A549 (cell line): ENCODE results near the gene SMAD9. TPM values are rescaled to one million over a fixed set of nuclear protein-coding genes. Genes with fewer than 3 reads are reported as not detected.

Experiments
- ATAC-seq, 2 experiments: fragments of 200-7000 bp in 1 of 2; fragments of >200 bp in 1 of 2; cut with Nextera tagmentation in 1 of 2; cut with Tn5 transposase in 1 of 2; 3 replicates each; pipeline versions ENCODE4 v1.8.0 to v1.9.1; 2018 to 2020; ENCODE audit warnings: mild to moderate bottlenecking in 1 of 2, moderate library complexity in 1 of 2
- CTCF ChIA-PET: fragments of 300-600 bp; sonication (Branson Sonifier 250); formaldehyde crosslinking; extraction: SDS; loops from one replicate; lab custom pipeline; 2021; ENCODE audit warnings: antibody characterized with exemption, inconsistent platforms; lab: Yijun Ruan, JAX
- POLR2A ChIA-PET: fragments of 350-600 bp; formaldehyde crosslinking; extraction: SDS; loops from one replicate; lab custom pipeline; 2021; ENCODE audit warnings: antibody characterized with exemption, inconsistent platforms; lab: Yijun Ruan, JAX
- DNase-seq, 2 experiments: peaks; one replicate each; pipeline versions ENCODE4 v3.0.0 to v3.0.0-alpha.2; 2011 to 2016; ENCODE audit warnings: low read depth in 1 of 2, low spot score in 1 of 2
- FAIRE-seq: peaks from 2 replicates; lab custom pipeline; 2011; peaks lifted over from hg19 to GRCh38; lab: Jason Lieb, UNC
- H3K27ac ChIP-seq, 2 experiments: fragments of >200 bp; sonication (Bioruptor Twin); formaldehyde crosslinking; 3 replicates each; pipeline ENCODE4 v1.5.1; 2016 to 2017
- H3K4me1 ChIP-seq: fragments of >200 bp; sonication (Bioruptor Twin); formaldehyde crosslinking; 3 replicates; pipeline ENCODE4 v1.6.1; 2016
- H3K4me2 ChIP-seq: fragments of >200 bp; sonication (Bioruptor Twin); formaldehyde crosslinking; 3 replicates; pipeline ENCODE4 v1.6.1; 2016
- H3K4me3 ChIP-seq: fragments of >200 bp; sonication (Bioruptor Twin); formaldehyde crosslinking; 3 replicates; pipeline ENCODE4 v1.5.1; 2016
- H3K9me3 ChIP-seq: fragments of >200 bp; sonication (Bioruptor Twin); formaldehyde crosslinking; 3 replicates; pipeline ENCODE4 v1.6.1; 2016
- CBX2 ChIP-seq: fragments of 200-600 bp; sonication (generic); IDR thresholded peaks from 2 replicates; pipeline ENCODE4 v1.6.1; 2016; ENCODE audit warnings: low read depth, mild to moderate bottlenecking, borderline replicate concordance
- CTCF ChIP-seq: fragments of >200 bp; sonication (Bioruptor Twin); formaldehyde crosslinking; IDR thresholded peaks from 3 replicates; pipeline ENCODE4 v1.5.1; 2016
- ELK1 ChIP-seq: fragments of 150-350 bp; IDR thresholded peaks from 2 replicates; pipeline ENCODE4 v1.6.1; 2014; ENCODE audit warnings: low read depth, mild to moderate bottlenecking, low read length
- HES2 ChIP-seq: fragments of >200 bp; sonication (Bioruptor Twin); formaldehyde crosslinking; IDR thresholded peaks from 2 replicates; pipeline ENCODE4 v1.6.1; 2016
- HMGXB4 ChIP-seq: fragments of 250-450 bp; sonication (Bioruptor Pico); IDR thresholded peaks from 2 replicates; pipeline ENCODE4 v1.5.0; 2021; ENCODE audit warnings: mild to moderate bottlenecking, moderate library complexity, borderline replicate concordance
- MAFK ChIP-seq: fragments of 450-650 bp; IDR thresholded peaks from 2 replicates; pipeline ENCODE4 v1.6.1; 2014; ENCODE audit not compliant: partially characterized antibody
- MAX ChIP-seq: IDR thresholded peaks from 2 replicates; pipeline ENCODE4 v1.6.1; 2012
- NR3C1 ChIP-seq: fragments of >200 bp; sonication (Bioruptor Twin); formaldehyde crosslinking; IDR thresholded peaks from 3 replicates; pipeline ENCODE4 v1.6.1; 2017
- PBX3 ChIP-seq: IDR thresholded peaks from 2 replicates; pipeline ENCODE4 v1.6.1; 2012
- PHF8 ChIP-seq: fragments of 200-600 bp; sonication (generic); IDR thresholded peaks from 2 replicates; pipeline ENCODE4 v1.6.1; 2016; ENCODE audit warnings: low read depth, mild to moderate bottlenecking, antibody characterized with exemption, moderate library complexity, borderline replicate concordance
- TP53 ChIP-seq: fragments of 250-450 bp; sonication (Bioruptor Pico); IDR thresholded peaks from 2 replicates; pipeline ENCODE4 v1.5.0; 2021; ENCODE audit warnings: mild to moderate bottlenecking, moderate library complexity
- WGBS: methylation state at CpG from one replicate; pipeline ENCODE4 v1.1.6; 2017; ENCODE audit errors: missing lambda C conversion rate; 5-methylcytosine and 5-hydroxymethylcytosine counted together
- polyA plus RNA-seq, 4 experiments: library from polyadenylated mRNA; depleted of rRNA in 3 of 4; stranded (reverse); fragments of >200 nt; fragmentation: RNase III in 1 of 4; extraction: RNeasy Plus Mini Kit Qiagen cat#74134 plus additional on column Dnase treatment in 1 of 4; gene quantifications; 2 replicates in 3 of 4; 3 replicates in 1 of 4; pipeline ENCODE4 v1.2.3, GENCODE V29; 2011 to 2017

Gene SMAD9
- polyA plus RNA-seq, 2 of the 4 experiments (the other 2 are of a cell fraction), result 0.04 to 0.06 TPM

- no peak overlapping the region for H3K4me2 ChIP-seq
- ChIA-PET CTCF (no interaction called here), POLR2A (no interaction called here)
- H3K4me3 ChIP-seq, result no peak overlapping the region
- no peaks in the 10 kb centered on the region for H3K4me1 ChIP-seq
- DNase-seq, result no peak
- TF ChIP-seq MAX, result no peak
- TF ChIP-seq CTCF, result no peak
- H3K27ac ChIP-seq, result no peak overlapping the region
- no peak for FAIRE-seq
- 19% methylated on average over 3 of the region's 3 CpGs for WGBS
- no peaks in the 10 kb centered on the region for H3K9me3 ChIP-seq
- no peak for ATAC-seq
These were observed 4.0 kb upstream of the SMAD9 start for GRCh38 chr13:36924001-36924400.

GRCh38 chr13:36921631-36922301, 1.7 kb upstream of the SMAD9 start:
- no peak overlapping the region for H3K4me2 ChIP-seq
- FAIRE-seq (no peak), DNase-seq (no peak)
- POLR2A ChIA-PET, result no interaction called here
- WGBS, result 78% methylated on average over 10 of the region's 10 CpGs
- no peak for TF ChIP-seq TP53 (CRISPR knock-in tag)
- TF ChIP-seq, all 56 proteins: peak for 0
- Histone ChIP-seq H3K4me1 (no peaks in the 10 kb centered on the region), H3K4me3 (no peak overlapping the region), H3K9me3 (no peaks in the 10 kb centered on the region), H3K27ac (no peak overlapping the region)
- CTCF ChIA-PET, result no interaction called here
- no peak for ATAC-seq

- POLR2A ChIA-PET, result no interaction called here
- no peak for DNase-seq
- peak overlapping the region; percentile 56 for H3K4me3 ChIP-seq
- no peak for TF ChIP-seq PHF8
- no peak for TF ChIP-seq MAFK
- no peak for TF ChIP-seq CBX2
- no peak for TF ChIP-seq HES2
- no peak for TF ChIP-seq MAX
- TF ChIP-seq HMGXB4 (CRISPR knock-in tag), result no peak
- no peak for TF ChIP-seq PBX3
- no peak for TF ChIP-seq ELK1
- no peak for TF ChIP-seq NR3C1
- H3K4me2 ChIP-seq, result peak overlapping the region; percentile 95
- peak overlapping the region in 1 of 2 experiments; percentile 79; a peak in 3 of 6 replicates for H3K27ac ChIP-seq
- no peaks in the 10 kb centered on the region for H3K4me1 ChIP-seq
- 87% methylated on average over 8 of the region's 9 CpGs for WGBS
- H3K9me3 ChIP-seq, result no peaks in the 10 kb centered on the region
- no peak for FAIRE-seq
- ATAC-seq, result no peak
- CTCF ChIA-PET, result no interaction called here
These were observed 663 bp upstream of the SMAD9 start for GRCh38 chr13:36920616-36921185.
